GM12865 (cell line): Measurements from ENCODE around the gene NME4.

Experiments
- DNase-seq: peaks from one replicate; pipeline ENCODE4 v3.0.0; 2010; ENCODE audit warnings: low read depth
- H3K4me3 ChIP-seq: 2 replicates; pipeline ENCODE4 v1.5.1; 2011; ENCODE audit warnings: mild to moderate bottlenecking, low read depth, low read length, control low read depth
- TF ChIP-seq, protein P1 (sequence below): IDR thresholded peaks from 2 replicates; pipeline ENCODE4 v1.5.1; 2011; ENCODE audit warnings: low read length, control low read depth, low read depth, inconsistent platforms; ENCODE audit not compliant: insufficient read depth; ENCODE audit errors: missing control alignments

Gene NME4

DNA sequence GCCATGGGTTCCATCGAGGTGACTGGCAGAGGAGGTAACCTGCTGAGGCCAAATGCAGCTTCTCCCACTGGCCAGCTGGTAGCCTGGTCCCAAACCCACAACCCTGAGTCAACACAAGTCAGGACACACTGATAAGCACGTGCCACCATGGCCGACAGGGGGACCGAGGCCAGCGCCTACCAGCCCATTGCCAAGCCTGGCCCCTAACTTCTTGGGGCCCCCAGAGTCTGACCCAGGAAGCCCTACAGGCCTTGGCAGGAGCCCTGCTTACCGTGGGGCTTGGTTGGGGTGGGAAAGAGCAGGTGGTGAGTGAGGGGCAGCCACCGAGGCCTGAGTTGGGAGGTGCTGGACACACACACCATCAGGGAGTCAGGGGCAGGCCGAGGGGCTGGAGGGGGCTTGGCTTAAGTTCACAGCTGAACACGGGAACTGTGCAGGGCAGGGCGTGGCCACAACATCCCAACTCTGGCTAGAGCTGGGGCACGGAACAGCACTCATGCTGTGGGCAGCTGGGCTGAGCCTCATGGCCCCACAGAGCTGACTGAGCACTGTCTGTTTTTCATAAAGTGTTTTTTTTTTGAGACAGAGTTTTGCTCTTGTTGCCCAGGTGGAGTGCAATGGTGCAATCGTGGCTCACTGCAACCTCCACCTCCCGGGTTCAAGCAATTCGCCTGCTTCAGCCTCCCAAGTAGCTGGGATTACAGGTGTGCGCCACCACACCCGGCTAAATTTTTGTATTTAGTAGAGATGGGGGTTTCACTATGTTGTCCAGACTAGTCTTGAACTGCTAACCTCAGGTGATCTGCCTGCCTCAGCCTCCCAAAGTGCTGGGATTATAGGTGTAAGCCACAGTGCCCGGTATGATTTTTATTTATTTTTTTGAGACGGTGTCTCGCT lies 32.2 kb upstream of the NME4 start:
- H3K4me3 ChIP-seq: no peak overlapping the region
- TF ChIP-seq, protein P1, sequence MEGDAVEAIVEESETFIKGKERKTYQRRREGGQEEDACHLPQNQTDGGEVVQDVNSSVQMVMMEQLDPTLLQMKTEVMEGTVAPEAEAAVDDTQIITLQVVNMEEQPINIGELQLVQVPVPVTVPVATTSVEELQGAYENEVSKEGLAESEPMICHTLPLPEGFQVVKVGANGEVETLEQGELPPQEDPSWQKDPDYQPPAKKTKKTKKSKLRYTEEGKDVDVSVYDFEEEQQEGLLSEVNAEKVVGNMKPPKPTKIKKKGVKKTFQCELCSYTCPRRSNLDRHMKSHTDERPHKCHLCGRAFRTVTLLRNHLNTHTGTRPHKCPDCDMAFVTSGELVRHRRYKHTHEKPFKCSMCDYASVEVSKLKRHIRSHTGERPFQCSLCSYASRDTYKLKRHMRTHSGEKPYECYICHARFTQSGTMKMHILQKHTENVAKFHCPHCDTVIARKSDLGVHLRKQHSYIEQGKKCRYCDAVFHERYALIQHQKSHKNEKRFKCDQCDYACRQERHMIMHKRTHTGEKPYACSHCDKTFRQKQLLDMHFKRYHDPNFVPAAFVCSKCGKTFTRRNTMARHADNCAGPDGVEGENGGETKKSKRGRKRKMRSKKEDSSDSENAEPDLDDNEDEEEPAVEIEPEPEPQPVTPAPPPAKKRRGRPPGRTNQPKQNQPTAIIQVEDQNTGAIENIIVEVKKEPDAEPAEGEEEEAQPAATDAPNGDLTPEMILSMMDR: no peak
- DNase-seq: no peak

DNA sequence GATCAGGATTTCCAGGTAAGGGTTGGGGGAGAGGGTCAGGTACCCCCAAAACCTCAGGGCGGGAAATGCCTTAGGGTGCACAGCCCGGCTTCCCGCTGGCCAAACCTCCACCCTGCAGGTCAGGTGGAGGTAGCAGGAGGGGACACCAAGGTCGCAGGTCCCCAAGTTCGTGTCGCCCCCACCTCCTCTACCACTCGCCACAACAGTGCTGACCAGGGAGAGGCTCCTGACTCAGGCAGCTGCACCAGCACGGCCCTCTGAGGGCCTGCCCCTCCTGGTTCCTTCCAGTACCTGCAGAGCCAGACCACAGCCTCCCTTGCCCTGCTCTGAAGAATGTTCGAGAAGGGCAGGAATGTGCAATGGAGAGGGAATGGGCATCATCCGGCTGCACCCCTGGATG lies 30.5 kb upstream of the NME4 start:
- H3K4me3 ChIP-seq: no peak overlapping the region
- TF ChIP-seq, protein P1: no peak
- DNase-seq: no peak

DNA sequence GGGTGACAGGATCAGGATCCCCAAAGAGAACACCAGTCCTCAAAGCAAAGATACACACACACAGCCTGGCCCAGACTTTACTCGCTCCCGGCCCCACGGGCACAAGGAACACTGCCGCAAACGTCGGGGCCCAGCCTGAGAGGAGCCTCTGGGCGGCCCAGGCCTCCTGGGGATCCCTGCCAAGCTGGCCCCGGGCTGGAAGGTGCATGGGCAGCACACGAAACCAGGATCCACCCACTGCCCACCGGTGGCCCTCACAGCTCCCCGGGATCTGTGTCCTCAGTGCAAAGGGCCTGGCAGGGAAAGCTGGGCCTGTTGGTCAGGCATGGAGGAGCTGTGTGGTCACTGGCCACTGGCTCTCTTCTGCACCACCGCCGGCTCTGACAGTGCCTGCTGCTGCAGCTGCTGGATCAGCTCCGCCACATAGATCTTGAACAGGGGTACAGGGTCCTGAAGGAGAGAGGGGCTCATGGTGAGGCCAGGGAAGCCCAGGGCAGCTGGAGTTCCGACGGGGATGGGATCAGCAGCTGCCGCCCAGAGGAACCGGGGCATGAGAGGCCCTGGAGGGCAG lies 29.6 kb upstream of the NME4 start:
- no peak for DNase-seq
- no peak overlapping the region for H3K4me3 ChIP-seq
- TF ChIP-seq, protein P1: no peak

DNA sequence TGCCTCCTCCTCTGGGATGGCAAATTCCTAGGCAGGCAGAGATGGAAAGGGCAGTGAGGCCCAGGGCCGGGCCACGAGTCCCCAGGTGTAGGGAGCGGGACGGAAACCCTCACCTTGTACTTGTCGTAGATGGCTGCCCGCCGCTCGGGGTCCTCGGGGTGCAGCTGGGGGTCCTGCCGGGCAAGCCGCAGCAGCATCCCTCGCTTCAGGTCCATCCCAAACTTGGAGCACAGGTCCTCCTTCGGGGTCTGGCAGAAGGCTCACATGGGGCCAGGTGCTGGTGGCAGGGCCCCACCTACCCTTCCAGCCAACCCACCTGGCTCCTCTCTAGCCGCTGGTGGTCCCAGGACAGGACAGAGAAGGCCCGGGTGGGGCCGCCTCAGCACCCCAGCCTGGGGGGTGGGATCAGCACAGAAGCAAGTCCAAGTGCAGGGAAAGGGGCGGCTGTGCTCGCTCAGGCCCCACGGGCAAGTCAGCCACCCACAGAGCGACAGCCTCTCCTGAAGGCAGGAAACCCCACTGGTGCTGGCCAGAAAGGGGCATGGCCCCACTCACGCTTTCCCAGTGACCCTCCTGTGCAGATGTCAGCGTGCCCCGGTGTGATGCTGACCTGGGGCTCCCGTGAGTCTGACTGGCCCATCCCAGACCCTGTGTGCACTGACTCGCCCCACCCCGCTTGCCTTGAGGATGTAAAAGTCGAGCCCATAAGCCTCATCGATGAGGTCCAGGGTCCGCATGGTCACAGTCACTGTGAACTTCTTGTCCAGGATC lies 28.4 kb upstream of the NME4 start:
- no peak overlapping the region for H3K4me3 ChIP-seq
- no peak for DNase-seq
- TF ChIP-seq, protein P1: no peak

DNA sequence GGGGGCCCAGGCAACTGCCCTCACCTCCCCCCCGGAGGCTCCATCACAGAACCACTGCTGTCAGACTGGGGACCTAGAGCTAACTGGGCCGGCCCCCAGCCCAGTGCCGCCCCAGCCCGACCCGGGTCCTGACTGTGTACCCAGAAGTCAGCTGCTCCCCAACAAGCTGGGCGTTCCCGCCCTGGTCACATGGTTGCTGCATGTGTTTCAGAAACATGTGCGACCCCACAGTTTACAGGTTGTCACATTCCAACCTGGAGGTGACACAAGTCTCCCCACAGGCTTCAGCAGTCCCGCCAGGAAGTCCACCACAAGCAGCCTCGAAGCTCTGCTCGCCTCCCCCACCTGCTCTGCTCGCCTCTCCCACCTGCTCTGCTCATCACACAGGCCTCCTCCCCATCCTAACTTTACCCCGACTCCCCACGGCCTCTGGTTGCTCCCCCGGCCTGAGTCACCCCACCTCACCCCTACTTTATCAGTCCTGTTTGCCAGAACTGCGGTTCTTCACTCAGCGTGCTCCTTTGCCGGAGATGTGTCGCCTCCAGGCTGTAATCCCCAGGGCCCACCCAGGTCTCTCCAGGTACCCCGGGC lies 27.6 kb upstream of the NME4 start:
- TF ChIP-seq, protein P1: no peak
- DNase-seq: no peak
- H3K4me3 ChIP-seq: peak overlapping the region; percentile 76

DNA sequence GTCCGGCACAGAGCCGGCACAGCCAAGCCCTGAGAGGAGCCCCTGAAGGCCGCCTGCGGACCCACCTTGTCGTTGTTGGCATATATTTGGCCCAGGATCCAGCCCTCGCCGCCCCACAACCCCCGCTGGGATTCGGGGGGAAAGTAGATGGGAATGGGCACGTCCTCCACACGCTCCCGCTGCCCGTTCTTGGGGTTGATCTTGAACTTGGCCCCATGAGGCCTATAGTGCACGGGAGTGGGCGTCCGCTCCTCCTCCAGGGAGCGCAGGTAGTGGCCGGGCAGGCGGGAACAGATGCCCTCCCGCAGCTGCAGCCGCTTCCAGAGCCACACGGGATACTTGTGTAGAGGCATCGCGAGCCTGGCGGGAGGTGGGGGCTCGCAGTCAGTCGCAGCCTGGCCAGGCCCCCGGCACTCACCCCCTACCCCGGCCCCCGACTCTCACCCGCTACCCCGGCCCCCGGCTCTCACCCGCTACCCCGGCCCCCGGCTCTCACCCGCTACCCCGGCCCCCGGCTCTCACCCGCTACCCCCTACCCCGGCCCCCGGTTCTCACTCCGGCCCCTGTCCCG lies 27.0 kb upstream of the NME4 start:
- TF ChIP-seq, protein P1: no peak
- DNase-seq: no peak
- H3K4me3 ChIP-seq: peak overlapping the region; percentile 76
